IMR-90 (cell line): ENCODE results near the gene HMGN2. TPM values are rescaled to one million over a fixed set of nuclear protein-coding genes. Genes with fewer than 3 reads are reported as not detected.

Source experiments
- ATAC-seq: fragments of 200-7000 bp; cut with Tn5 transposase; 2 replicates; pipeline ENCODE4 v1.9.1; 2020; ENCODE audit warnings: low read depth, mild to moderate bottlenecking, moderate library complexity
- BruUV-seq: library from RNA; stranded (reverse); fragments of 400-500 nt; replicated peaks from 2 replicates; lab custom pipeline; 2021; lab: Mats Ljungman, UMichigan
- CTCF ChIA-PET: fragments of 300-600 bp; formaldehyde crosslinking; extraction: SDS; loops from one replicate; lab custom pipeline; 2021; ENCODE audit warnings: antibody characterized with exemption; lab: Yijun Ruan, JAX
- POLR2A ChIA-PET: fragments of 300-600 bp; sonication (Branson Sonifier 250); formaldehyde crosslinking; loops from one replicate; lab custom pipeline; 2022; ENCODE audit warnings: antibody characterized with exemption; ENCODE audit not compliant: unreplicated experiment; lab: Charles Lee
- DNase-seq: peaks from one replicate; pipeline ENCODE4 v3.0.0; 2013
- H2AFZ ChIP-seq: replicated peaks from 2 replicates; pipeline ENCODE3; 2013; ENCODE audit warnings: low read length, mild to moderate bottlenecking; ENCODE audit not compliant: poor library complexity
- H2AK5ac ChIP-seq: 2 replicates; pipeline ENCODE4 v1.6.1; 2013; ENCODE audit warnings: low read depth, low read length, inconsistent platforms
- H2AK9ac ChIP-seq: replicated peaks from 2 replicates; pipeline ENCODE3; 2013; ENCODE audit warnings: mild to moderate bottlenecking, low read depth, low read length, moderate library complexity; ENCODE audit not compliant: poor library complexity
- H2BK120ac ChIP-seq: 2 replicates; pipeline ENCODE4 v1.6.1; 2013; ENCODE audit warnings: low read depth, low read length, inconsistent platforms
- H2BK15ac ChIP-seq: 3 replicates; pipeline ENCODE4 v1.6.1; 2013; ENCODE audit warnings: low read depth, low read length, inconsistent platforms
- H2BK20ac ChIP-seq: 2 replicates; pipeline ENCODE4 v1.6.1; 2013; ENCODE audit warnings: low read depth, mild to moderate bottlenecking, inconsistent platforms, low read length, moderate library complexity
- H2BK5ac ChIP-seq: 2 replicates; pipeline ENCODE4 v1.6.1; 2013; ENCODE audit warnings: mild to moderate bottlenecking, low read depth, low read length, inconsistent platforms; ENCODE audit not compliant: poor library complexity, severe bottlenecking
- H3K14ac ChIP-seq: replicated peaks from 2 replicates; pipeline ENCODE4 v1.6.1; 2013; ENCODE audit warnings: low read depth, low read length, inconsistent platforms
- H3K18ac ChIP-seq: 2 replicates; pipeline ENCODE4 v1.6.1; 2013; ENCODE audit warnings: low read depth, low read length, control low read depth
- H3K23ac ChIP-seq: 2 replicates; pipeline ENCODE4 v1.6.1; 2013; ENCODE audit warnings: low read depth, low read length, inconsistent platforms
- H3K27ac ChIP-seq: 2 replicates; pipeline ENCODE4 v1.5.1; 2013; ENCODE audit warnings: mild to moderate bottlenecking, control low read depth, low read length; ENCODE audit not compliant: insufficient read depth
- H3K27me3 ChIP-seq: 2 replicates; pipeline ENCODE4 v1.6.1; 2013; ENCODE audit warnings: low read length; ENCODE audit not compliant: control insufficient read depth, insufficient read depth
- H3K36me3 ChIP-seq: 2 replicates; pipeline ENCODE4 v1.6.1; 2013; ENCODE audit warnings: low read length, mixed read lengths; ENCODE audit not compliant: control insufficient read depth, insufficient read depth
- H3K4ac ChIP-seq: 2 replicates; pipeline ENCODE4 v1.6.1; 2013; ENCODE audit warnings: low read depth, low read length, inconsistent platforms
- H3K4me1 ChIP-seq: 2 replicates; pipeline ENCODE4 v1.6.1; 2013; ENCODE audit warnings: low read length, mixed read lengths; ENCODE audit not compliant: control insufficient read depth, insufficient read depth
- H3K4me2 ChIP-seq: 2 replicates; pipeline ENCODE4 v1.6.1; 2013; ENCODE audit warnings: low read depth, mild to moderate bottlenecking, control low read depth, low read length, moderate library complexity
- H3K4me3 ChIP-seq: 2 replicates; pipeline ENCODE4 v1.5.1; 2013; ENCODE audit warnings: low read depth, mild to moderate bottlenecking, control low read depth, low read length, moderate library complexity; ENCODE audit not compliant: insufficient read depth
- H3K56ac ChIP-seq: 2 replicates; pipeline ENCODE4 v1.6.1; 2013; ENCODE audit warnings: low read length, inconsistent platforms; ENCODE audit not compliant: insufficient read depth; ENCODE audit errors: extremely low read depth
- H3K79me1 ChIP-seq, 2 experiments: 2 replicates each; pipeline ENCODE4 v1.6.1; 2013; ENCODE audit warnings: low read length in 2 of 2, inconsistent platforms in 1 of 2, low read depth in 1 of 2
- H3K9ac ChIP-seq: 2 replicates; pipeline ENCODE4 v1.6.1; 2013; ENCODE audit warnings: low read depth, low read length, control low read depth
- H3K9me1 ChIP-seq: 2 replicates; pipeline ENCODE4 v1.6.1; 2013; ENCODE audit warnings: low read length, inconsistent platforms; ENCODE audit not compliant: insufficient read depth
- H3K9me3 ChIP-seq: 2 replicates; pipeline ENCODE4 v1.6.1; 2013; ENCODE audit warnings: low read length; ENCODE audit not compliant: control insufficient read depth, insufficient read depth
- H4K20me1 ChIP-seq: 2 replicates; pipeline ENCODE4 v1.6.1; 2013; ENCODE audit warnings: low read length, inconsistent platforms; ENCODE audit not compliant: insufficient read depth
- H4K5ac ChIP-seq: 2 replicates; pipeline ENCODE4 v1.6.1; 2013; ENCODE audit warnings: mild to moderate bottlenecking, low read depth, low read length, control low read depth
- H4K8ac ChIP-seq, 2 experiments: 2 replicates each; pipeline ENCODE4 v1.6.1; 2013; ENCODE audit warnings: low read depth in 2 of 2, low read length in 2 of 2, control low read depth in 1 of 2, inconsistent platforms in 1 of 2
- H4K91ac ChIP-seq: 2 replicates; pipeline ENCODE4 v1.6.1; 2013; ENCODE audit warnings: low read depth, low read length, inconsistent platforms; ENCODE audit not compliant: insufficient read depth
- BHLHE40 ChIP-seq: fragments of 150-350 bp; IDR thresholded peaks from 2 replicates; pipeline ENCODE4 v1.6.1; 2016; ENCODE audit warnings: mild to moderate bottlenecking, low read depth, low read length
- CEBPB ChIP-seq: IDR thresholded peaks from 2 replicates; pipeline ENCODE4 v1.6.1; 2012; ENCODE audit warnings: low read depth, low read length, improper control_type of control experiment
- CHD1 ChIP-seq: IDR thresholded peaks from 2 replicates; pipeline ENCODE4 v1.6.1; 2012; ENCODE audit warnings: low read depth, low read length, improper control_type of control experiment
- CTCF ChIP-seq: conservative IDR thresholded peaks from 2 replicates; pipeline ENCODE4 v1.5.1; 2012; ENCODE audit warnings: mild to moderate bottlenecking, low read depth, low read length, improper control_type of control experiment
- ELK1 ChIP-seq: fragments of 150-350 bp; IDR thresholded peaks from 2 replicates; pipeline ENCODE4 v1.6.1; 2016; ENCODE audit warnings: low read depth, mild to moderate bottlenecking, low read length, moderate library complexity, borderline replicate concordance
- FOS ChIP-seq: fragments of 150-350 bp; IDR thresholded peaks from 2 replicates; pipeline ENCODE4 v1.6.1; 2016; ENCODE audit warnings: low read depth, low read length
- MAFK ChIP-seq: IDR thresholded peaks from 2 replicates; pipeline ENCODE4 v1.6.1; 2012; ENCODE audit warnings: low read depth, low read length, improper control_type of control experiment
- MAZ ChIP-seq: IDR thresholded peaks from 2 replicates; pipeline ENCODE4 v1.6.1; 2012; ENCODE audit warnings: low read depth, mild to moderate bottlenecking, low read length, improper control_type of control experiment, moderate library complexity, borderline replicate concordance
- MXI1 ChIP-seq: IDR thresholded peaks from 2 replicates; pipeline ENCODE4 v1.6.1; 2012; ENCODE audit warnings: low read depth, mild to moderate bottlenecking, low read length, moderate library complexity, borderline replicate concordance
- NFE2L2 ChIP-seq: fragments of 150-350 bp; IDR thresholded peaks from 2 replicates; pipeline ENCODE4 v1.6.1; 2016; ENCODE audit warnings: low read depth, mild to moderate bottlenecking, low read length
- POLR2A ChIP-seq: IDR thresholded peaks from 2 replicates; pipeline ENCODE4 v1.6.1; 2012; ENCODE audit warnings: mild to moderate bottlenecking, low read depth, low read length
- RAD21 ChIP-seq: IDR thresholded peaks from 2 replicates; pipeline ENCODE4 v1.6.1; 2012; ENCODE audit warnings: low read length, improper control_type of control experiment
- RCOR1 ChIP-seq: IDR thresholded peaks from 2 replicates; pipeline ENCODE4 v1.6.1; 2012; ENCODE audit warnings: mild to moderate bottlenecking, low read length, improper control_type of control experiment; ENCODE audit not compliant: insufficient replicate concordance
- RFX5 ChIP-seq: IDR thresholded peaks from 2 replicates; pipeline ENCODE4 v1.8.0; 2012; ENCODE audit warnings: low read depth, mild to moderate bottlenecking, low read length, moderate library complexity
- SMC3 ChIP-seq: fragments of 150-350 bp; IDR thresholded peaks from 2 replicates; pipeline ENCODE4 v1.6.1; 2016; ENCODE audit warnings: low read depth, mild to moderate bottlenecking, antibody characterized with exemption, low read length, moderate library complexity
- USF2 ChIP-seq: fragments of 150-350 bp; IDR thresholded peaks from 2 replicates; pipeline ENCODE4 v1.6.1; 2017; ENCODE audit warnings: mild to moderate bottlenecking, antibody characterized with exemption, low read length, low read depth
- WGBS, 2 experiments: methylation state at CpG; one replicate each; pipeline versions ENCODE4 v1.1.5 to v1.1.7; 2013; ENCODE audit warnings: missing lambda C conversion rate in 2 of 2; ENCODE audit not compliant: insufficient read length in 1 of 2; ENCODE audit errors: extremely low coverage in 2 of 2; 5-methylcytosine and 5-hydroxymethylcytosine counted together
- dilution Hi-C: fragments of 300-500 bp; cut with HindIII; formaldehyde crosslinking; loops from one replicate; pipeline ENCODE4 v1.14.3; 2018; ENCODE audit warnings: low sequenced_read_pairs; ENCODE audit not compliant: unreplicated experiment
- in situ Hi-C: fragments of 300-500 bp; cut with MboI; formaldehyde crosslinking; loops from 3 replicates; pipeline ENCODE4 v1.14.3; 2019; ENCODE audit warnings: low sequenced_read_pairs, inconsistent platforms, mixed read lengths
- intact Hi-C: fragments of 100-400 bp; cut with micrococcal nuclease; formaldehyde crosslinking; loops from 2 replicates; pipeline ENCODE4 v1.10.0; 2022
- polyA plus RNA-seq, 3 experiments: library from polyadenylated mRNA; depleted of rRNA; stranded (reverse); fragments of >200 nt; gene quantifications; 2 replicates each; pipeline ENCODE4 v1.2.3, GENCODE V29; 2012; ENCODE audit warnings: low replicate concordance in 1 of 3
- total RNA-seq: library from RNA; depleted of rRNA; stranded (reverse); fragments of >200 nt; gene quantifications from 2 replicates; pipeline ENCODE4 v1.2.3, GENCODE V29; 2012

The HMGN2 gene
- total and polyA plus RNA-seq, 2 of the 4 experiments (the other 2 are of a cell fraction) = 367 to 505 TPM

- WGBS, 2 experiments = no CpG with 5 or more reads among the region's 5 CpGs
- Histone ChIP-seq H3K9ac (no peak overlapping the region), H3K9me3 (no peaks in the 10 kb centered on the region), H3K56ac (no peak overlapping the region), H3K18ac (no peak overlapping the region), H3K27me3 (peaks cover 46% of the 10 kb centered on the region), H2AFZ (no peak overlapping the region), H2BK120ac (no peak overlapping the region), H3K23ac (no peak overlapping the region), H2BK5ac (no peak overlapping the region), H2AK5ac (no peak overlapping the region), H3K14ac (no peak overlapping the region), H3K9me1 (no peaks in the 10 kb centered on the region), H4K8ac (no peak overlapping the region), H3K79me1 (no peaks in the 10 kb centered on the region), H3K4me3 (no peak overlapping the region), H3K27ac (no peak overlapping the region), H4K5ac (no peak overlapping the region), H2AK9ac (no peak overlapping the region), H3K4me2 (no peak overlapping the region), H2BK15ac (no peak overlapping the region), H3K4me1 (no peaks in the 10 kb centered on the region), H3K4ac (no peak overlapping the region), H4K20me1 (no peaks in the 10 kb centered on the region), H3K36me3 (no peaks in the 10 kb centered on the region), H2BK20ac (no peak overlapping the region), H4K91ac (no peak overlapping the region)
- DNase-seq (no peak), ATAC-seq (no peak)
- CTCF ChIA-PET = interaction anchor here (1.0 kb wide), 1 partner anchor 20 kb away, joined by 3 read pairs; no protein-coding TSS in a partner anchor
- BruUV-seq = no TSS peak
- intact Hi-C loops (no loop called here), dilution Hi-C loops (no loop called here), in situ Hi-C loops (no loop called here)
- no peak for TF ChIP-seq ELK1
- TF ChIP-seq MAFK = no peak
- TF ChIP-seq BHLHE40 = no peak
- TF ChIP-seq NFE2L2 = no peak
- no peak for TF ChIP-seq CTCF
- no peak for TF ChIP-seq RFX5
- TF ChIP-seq USF2 = no peak
- no peak for TF ChIP-seq CHD1
- TF ChIP-seq RAD21 = no peak
- no peak for TF ChIP-seq SMC3
- TF ChIP-seq CEBPB = no peak
- no peak for TF ChIP-seq FOS
- TF ChIP-seq POLR2A = no peak
- TF ChIP-seq RCOR1 = no peak
- no peak for TF ChIP-seq MAZ
- no peak for TF ChIP-seq MXI1
- POLR2A ChIA-PET = no interaction called here
These were observed 48.1 kb downstream of the HMGN2 start for GRCh38 chr1:26520339-26520738.
